GM23338 (cell line): Measurements from ENCODE around the gene MGRN1. TPM values are rescaled to one million over a fixed set of nuclear protein-coding genes. Genes with fewer than 3 reads are reported as not detected.

Source experiments
- CREB1 ChIP-seq: fragments of 250-450 bp; sonication (Bioruptor Pico); IDR thresholded peaks from 2 replicates; pipeline ENCODE4 v1.5.0; 2020; ENCODE audit warnings: low read depth, mild to moderate bottlenecking, moderate library complexity
- EZH2 ChIP-seq: fragments of 200-600 bp; sonication (generic); IDR thresholded peaks from one replicate; pipeline ENCODE4 v1.8.0; 2017; ENCODE audit warnings: antibody characterized with exemption, mild to moderate bottlenecking, low read depth; ENCODE audit not compliant: unreplicated experiment
- EZH2phosphoT487 ChIP-seq: fragments of 200-600 bp; sonication (generic); IDR thresholded peaks from one replicate; pipeline ENCODE4 v1.8.1; 2018; ENCODE audit warnings: antibody characterized with exemption; ENCODE audit not compliant: unreplicated experiment
- POLR2AphosphoS5 ChIP-seq: IDR thresholded peaks from 2 replicates; pipeline ENCODE4 v1.6.1; 2016; ENCODE audit warnings: antibody characterized with exemption, low read depth
- ZNF114 ChIP-seq: fragments of 250-450 bp; sonication (Bioruptor Pico); IDR thresholded peaks from 2 replicates; pipeline ENCODE4 v1.5.0; 2020; ENCODE audit warnings: mild to moderate bottlenecking, moderate library complexity
- ZNF331 ChIP-seq: fragments of 250-450 bp; sonication (Bioruptor Pico); IDR thresholded peaks from 2 replicates; pipeline ENCODE4 v1.5.0; 2020; ENCODE audit warnings: low read depth, mild to moderate bottlenecking, moderate library complexity
- polyA plus RNA-seq: library from polyadenylated mRNA; unstranded; fragments of >200 nt; fragmentation: Nextera tagmentation; extraction: Ambion mirVana; gene quantifications from 2 replicates; pipeline ENCODE4 v1.2.1, GENCODE V29; 2016
- total RNA-seq: library from RNA; depleted of rRNA; stranded (reverse); fragments of >200 nt; shearing (Covaris generic); gene quantifications from 2 replicates; pipeline ENCODE4 v1.2.3, GENCODE V29; 2014
- TF ChIP-seq, protein P1 (sequence below): fragments of 250-450 bp; sonication (Bioruptor Pico); IDR thresholded peaks from 2 replicates; pipeline ENCODE4 v1.5.0; 2020; ENCODE audit warnings: mild to moderate bottlenecking, moderate library complexity
- TF ChIP-seq, protein P2 (sequence below): IDR thresholded peaks from 2 replicates; pipeline ENCODE4 v1.6.1; 2016; ENCODE audit warnings: antibody characterized with exemption

MGRN1 gene
- total and polyA plus RNA-seq, 2 experiments from 2014 or later, result 13.1 to 71.8 TPM

DNA sequence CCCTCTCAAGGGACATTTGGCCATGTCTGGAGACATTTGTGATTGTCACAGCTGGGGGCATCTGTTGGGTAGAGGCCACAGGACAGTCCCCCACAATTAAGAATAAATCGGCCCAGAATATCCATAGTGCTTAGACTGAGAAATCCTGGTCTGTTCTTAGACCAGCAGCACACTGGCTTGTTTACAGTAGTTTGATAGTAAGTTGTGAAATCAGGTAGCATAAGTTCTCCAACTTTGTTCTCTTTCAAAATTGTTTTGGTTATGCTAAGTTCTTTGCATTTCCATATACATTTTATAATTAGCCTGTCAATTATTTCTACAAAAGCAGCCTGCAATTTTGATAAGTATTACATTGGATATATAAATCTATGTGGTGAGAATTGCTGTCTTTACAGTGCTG lies 6.8 kb downstream of the MGRN1 start (continued):
- TF ChIP-seq, protein P1, sequence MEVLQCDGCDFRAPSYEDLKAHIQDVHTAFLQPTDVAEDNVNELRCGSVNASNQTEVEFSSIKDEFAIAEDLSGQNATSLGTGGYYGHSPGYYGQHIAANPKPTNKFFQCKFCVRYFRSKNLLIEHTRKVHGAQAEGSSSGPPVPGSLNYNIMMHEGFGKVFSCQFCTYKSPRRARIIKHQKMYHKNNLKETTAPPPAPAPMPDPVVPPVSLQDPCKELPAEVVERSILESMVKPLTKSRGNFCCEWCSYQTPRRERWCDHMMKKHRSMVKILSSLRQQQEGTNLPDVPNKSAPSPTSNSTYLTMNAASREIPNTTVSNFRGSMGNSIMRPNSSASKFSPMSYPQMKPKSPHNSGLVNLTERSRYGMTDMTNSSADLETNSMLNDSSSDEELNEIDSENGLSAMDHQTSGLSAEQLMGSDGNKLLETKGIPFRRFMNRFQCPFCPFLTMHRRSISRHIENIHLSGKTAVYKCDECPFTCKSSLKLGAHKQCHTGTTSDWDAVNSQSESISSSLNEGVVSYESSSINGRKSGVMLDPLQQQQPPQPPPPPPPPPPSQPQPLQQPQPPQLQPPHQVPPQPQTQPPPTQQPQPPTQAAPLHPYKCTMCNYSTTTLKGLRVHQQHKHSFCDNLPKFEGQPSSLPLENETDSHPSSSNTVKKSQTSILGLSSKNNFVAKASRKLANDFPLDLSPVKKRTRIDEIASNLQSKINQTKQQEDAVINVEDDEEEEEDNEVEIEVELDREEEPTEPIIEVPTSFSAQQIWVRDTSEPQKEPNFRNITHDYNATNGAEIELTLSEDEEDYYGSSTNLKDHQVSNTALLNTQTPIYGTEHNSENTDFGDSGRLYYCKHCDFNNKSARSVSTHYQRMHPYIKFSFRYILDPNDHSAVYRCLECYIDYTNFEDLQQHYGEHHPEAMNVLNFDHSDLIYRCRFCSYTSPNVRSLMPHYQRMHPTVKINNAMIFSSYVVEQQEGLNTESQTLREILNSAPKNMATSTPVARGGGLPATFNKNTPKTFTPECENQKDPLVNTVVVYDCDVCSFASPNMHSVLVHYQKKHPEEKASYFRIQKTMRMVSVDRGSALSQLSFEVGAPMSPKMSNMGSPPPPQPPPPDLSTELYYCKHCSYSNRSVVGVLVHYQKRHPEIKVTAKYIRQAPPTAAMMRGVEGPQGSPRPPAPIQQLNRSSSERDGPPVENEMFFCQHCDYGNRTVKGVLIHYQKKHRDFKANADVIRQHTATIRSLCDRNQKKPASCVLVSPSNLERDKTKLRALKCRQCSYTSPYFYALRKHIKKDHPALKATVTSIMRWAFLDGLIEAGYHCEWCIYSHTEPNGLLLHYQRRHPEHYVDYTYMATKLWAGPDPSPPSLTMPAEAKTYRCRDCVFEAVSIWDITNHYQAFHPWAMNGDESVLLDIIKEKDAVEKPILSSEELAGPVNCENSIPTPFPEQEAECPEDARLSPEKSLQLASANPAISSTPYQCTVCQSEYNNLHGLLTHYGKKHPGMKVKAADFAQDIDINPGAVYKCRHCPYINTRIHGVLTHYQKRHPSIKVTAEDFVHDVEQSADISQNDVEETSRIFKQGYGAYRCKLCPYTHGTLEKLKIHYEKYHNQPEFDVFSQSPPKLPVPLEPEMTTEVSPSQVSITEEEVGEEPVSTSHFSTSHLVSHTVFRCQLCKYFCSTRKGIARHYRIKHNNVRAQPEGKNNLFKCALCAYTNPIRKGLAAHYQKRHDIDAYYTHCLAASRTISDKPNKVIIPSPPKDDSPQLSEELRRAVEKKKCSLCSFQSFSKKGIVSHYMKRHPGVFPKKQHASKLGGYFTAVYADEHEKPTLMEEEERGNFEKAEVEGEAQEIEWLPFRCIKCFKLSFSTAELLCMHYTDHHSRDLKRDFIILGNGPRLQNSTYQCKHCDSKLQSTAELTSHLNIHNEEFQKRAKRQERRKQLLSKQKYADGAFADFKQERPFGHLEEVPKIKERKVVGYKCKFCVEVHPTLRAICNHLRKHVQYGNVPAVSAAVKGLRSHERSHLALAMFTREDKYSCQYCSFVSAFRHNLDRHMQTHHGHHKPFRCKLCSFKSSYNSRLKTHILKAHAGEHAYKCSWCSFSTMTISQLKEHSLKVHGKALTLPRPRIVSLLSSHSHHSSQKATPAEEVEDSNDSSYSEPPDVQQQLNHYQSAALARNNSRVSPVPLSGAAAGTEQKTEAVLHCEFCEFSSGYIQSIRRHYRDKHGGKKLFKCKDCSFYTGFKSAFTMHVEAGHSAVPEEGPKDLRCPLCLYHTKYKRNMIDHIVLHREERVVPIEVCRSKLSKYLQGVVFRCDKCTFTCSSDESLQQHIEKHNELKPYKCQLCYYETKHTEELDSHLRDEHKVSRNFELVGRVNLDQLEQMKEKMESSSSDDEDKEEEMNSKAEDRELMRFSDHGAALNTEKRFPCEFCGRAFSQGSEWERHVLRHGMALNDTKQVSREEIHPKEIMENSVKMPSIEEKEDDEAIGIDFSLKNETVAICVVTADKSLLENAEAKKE (CRISPR knock-in tag), result no peak
- TF ChIP-seq CREB1 (CRISPR knock-in tag) (no peak), EZH2phosphoT487 (no peak), EZH2 (no peak), ZNF331 (CRISPR knock-in tag) (no peak), POLR2AphosphoS5 (no peak), ZNF114 (CRISPR knock-in tag) (no peak)
- TF ChIP-seq, protein P2, sequence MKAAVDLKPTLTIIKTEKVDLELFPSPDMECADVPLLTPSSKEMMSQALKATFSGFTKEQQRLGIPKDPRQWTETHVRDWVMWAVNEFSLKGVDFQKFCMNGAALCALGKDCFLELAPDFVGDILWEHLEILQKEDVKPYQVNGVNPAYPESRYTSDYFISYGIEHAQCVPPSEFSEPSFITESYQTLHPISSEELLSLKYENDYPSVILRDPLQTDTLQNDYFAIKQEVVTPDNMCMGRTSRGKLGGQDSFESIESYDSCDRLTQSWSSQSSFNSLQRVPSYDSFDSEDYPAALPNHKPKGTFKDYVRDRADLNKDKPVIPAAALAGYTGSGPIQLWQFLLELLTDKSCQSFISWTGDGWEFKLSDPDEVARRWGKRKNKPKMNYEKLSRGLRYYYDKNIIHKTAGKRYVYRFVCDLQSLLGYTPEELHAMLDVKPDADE, result no peak
